HG02885 (cell line): ENCODE results near the gene UST.

Source experiments
- ATAC-seq: cut with Tn5 transposase; IDR thresholded peaks from one replicate; pipeline ENCODE4 v1.9.1; 2021; ENCODE audit warnings: mild to moderate bottlenecking; ENCODE audit not compliant: unreplicated experiment, poor library complexity

The UST gene

GRCh38 chr6:149050160-149050559 lies 303.3 kb downstream of the UST start:
- ATAC-seq: no peak

- ATAC-seq: peak; percentile 68
These were observed 305.7 kb downstream of the UST start for GRCh38 chr6:149052350-149053106.

- ATAC-seq: no peak
These were observed 307.2 kb downstream of the UST start for GRCh38 chr6:149053848-149054558.

GRCh38 chr6:149054559-149055194 lies 307.8 kb downstream of the UST start:
- ATAC-seq: peak; percentile 85

GRCh38 chr6:149055195-149055899 lies 308.5 kb downstream of the UST start:
- no peak for ATAC-seq

- ATAC-seq: no peak
These were observed 310.1 kb downstream of the UST start for GRCh38 chr6:149056777-149057463.

GRCh38 chr6:149057464-149057840 lies 310.6 kb downstream of the UST start:
- no peak for ATAC-seq

- no peak for ATAC-seq
These were observed 312.7 kb downstream of the UST start for GRCh38 chr6:149059557-149059956.

GRCh38 chr6:149060300-149060984 lies 313.6 kb downstream of the UST start:
- ATAC-seq: peak; percentile 77

- no peak for ATAC-seq
These were observed 314.3 kb downstream of the UST start for GRCh38 chr6:149060985-149061760.

GRCh38 chr6:149061930-149062329 lies 315.1 kb downstream of the UST start:
- no peak for ATAC-seq

GRCh38 chr6:149062653-149063348 lies 316.0 kb downstream of the UST start:
- ATAC-seq: no peak

- no peak for ATAC-seq
These were observed 316.6 kb downstream of the UST start for GRCh38 chr6:149063468-149063867.

- ATAC-seq: no peak
These were observed 317.3 kb downstream of the UST start for GRCh38 chr6:149064001-149064659.

- ATAC-seq: no peak
These were observed 317.8 kb downstream of the UST start for GRCh38 chr6:149064660-149065015.

- no peak for ATAC-seq
These were observed 318.3 kb downstream of the UST start for GRCh38 chr6:149065121-149065520.

GRCh38 chr6:149065658-149066556 lies 319.1 kb downstream of the UST start:
- ATAC-seq: peak; percentile 99
